ENCODE measurements around the gene VSIR.

The VSIR gene

DNA sequence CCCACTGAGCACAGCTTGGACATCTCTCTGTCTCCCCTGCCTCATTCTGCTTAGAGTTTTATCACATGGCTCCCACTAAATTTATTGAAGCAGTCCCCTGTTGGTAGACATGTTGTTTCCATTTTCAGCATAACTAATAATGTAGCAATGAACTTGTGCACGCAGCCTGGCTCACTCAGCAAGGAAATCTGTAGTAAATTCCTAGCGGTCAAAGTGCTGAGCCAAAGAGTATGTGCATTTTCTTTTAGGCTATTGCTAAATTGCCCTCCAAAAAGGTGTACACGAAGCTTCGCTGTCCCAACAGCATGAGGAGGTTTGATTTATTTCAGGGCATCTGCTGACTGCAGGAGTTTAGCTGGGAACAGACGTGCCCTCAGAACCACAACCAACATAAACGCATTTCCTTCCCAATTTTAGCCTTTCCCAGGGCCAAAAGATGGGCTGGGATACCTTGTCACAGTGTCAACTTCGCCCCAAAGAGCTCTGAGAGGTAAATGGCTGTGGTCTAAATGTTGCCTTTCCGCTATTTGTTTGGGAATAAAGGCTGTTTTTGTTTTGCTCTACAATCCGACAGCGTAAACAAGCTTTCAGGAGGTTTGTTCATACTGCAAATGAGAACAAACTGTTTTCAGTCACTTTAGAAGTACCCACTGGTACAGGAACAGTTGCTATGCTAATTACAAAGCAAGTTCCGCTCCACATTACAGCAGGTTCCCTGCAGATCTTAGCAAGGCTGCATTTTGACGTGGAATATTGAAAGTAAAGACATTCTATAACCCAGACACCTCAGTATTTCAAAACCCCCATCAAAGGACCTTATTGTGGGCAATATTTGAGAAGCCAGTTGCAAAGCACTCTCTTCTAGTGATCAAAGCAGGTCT lies 16.8 kb downstream of the VSIR start:
- H3K4me2 ChIP-seq (ENCODE audit: low read depth, low read length, poor library complexity, severe bottlenecking) = no peak overlapping the region
- H3K27me3 ChIP-seq (ENCODE audit: low read length) = no peaks in the 10 kb centered on the region; the same call in 1 of the 2 replicates
- H3F3A ChIP-seq (ENCODE audit: insufficient read depth) = no peaks in the 10 kb centered on the region
- no peaks in the 10 kb centered on the region for H3K36me3 ChIP-seq (ENCODE audit: low read length)
- H3K9me3 ChIP-seq (ENCODE audit: insufficient read depth, low read length) = no peaks in the 10 kb centered on the region
- H4K20me1 ChIP-seq (ENCODE audit: low read depth, low read length) = no peaks in the 10 kb centered on the region
- H3K9me2 ChIP-seq (replicated peaks; ENCODE audit: insufficient read depth, low read length) = no peaks in the 10 kb centered on the region
- no peak overlapping the region for H3K27ac ChIP-seq (ENCODE audit: low read depth, low read length)
- no peaks in the 10 kb centered on the region for H3K79me2 ChIP-seq (ENCODE audit: insufficient read depth, low read length)
- no peak overlapping the region for H3K4me3 ChIP-seq (ENCODE audit: insufficient read depth, low read length, poor library complexity, severe bottlenecking)
- no peak overlapping the region for H2AFZ ChIP-seq (ENCODE audit: low read depth, low read length, severe bottlenecking)
- TF ChIP-seq EZH2phosphoT487 (conservative IDR thresholded peaks at IDR 0.05; ENCODE audit: low read length) = no peak
- TF ChIP-seq, protein P1, sequence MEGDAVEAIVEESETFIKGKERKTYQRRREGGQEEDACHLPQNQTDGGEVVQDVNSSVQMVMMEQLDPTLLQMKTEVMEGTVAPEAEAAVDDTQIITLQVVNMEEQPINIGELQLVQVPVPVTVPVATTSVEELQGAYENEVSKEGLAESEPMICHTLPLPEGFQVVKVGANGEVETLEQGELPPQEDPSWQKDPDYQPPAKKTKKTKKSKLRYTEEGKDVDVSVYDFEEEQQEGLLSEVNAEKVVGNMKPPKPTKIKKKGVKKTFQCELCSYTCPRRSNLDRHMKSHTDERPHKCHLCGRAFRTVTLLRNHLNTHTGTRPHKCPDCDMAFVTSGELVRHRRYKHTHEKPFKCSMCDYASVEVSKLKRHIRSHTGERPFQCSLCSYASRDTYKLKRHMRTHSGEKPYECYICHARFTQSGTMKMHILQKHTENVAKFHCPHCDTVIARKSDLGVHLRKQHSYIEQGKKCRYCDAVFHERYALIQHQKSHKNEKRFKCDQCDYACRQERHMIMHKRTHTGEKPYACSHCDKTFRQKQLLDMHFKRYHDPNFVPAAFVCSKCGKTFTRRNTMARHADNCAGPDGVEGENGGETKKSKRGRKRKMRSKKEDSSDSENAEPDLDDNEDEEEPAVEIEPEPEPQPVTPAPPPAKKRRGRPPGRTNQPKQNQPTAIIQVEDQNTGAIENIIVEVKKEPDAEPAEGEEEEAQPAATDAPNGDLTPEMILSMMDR (IDR thresholded peaks at IDR 0.05; ENCODE audit: insufficient read depth, low read length, poor library complexity, severe bottlenecking) = no peak
- no peak overlapping the region for H3K9ac ChIP-seq (ENCODE audit: low read length)

DNA sequence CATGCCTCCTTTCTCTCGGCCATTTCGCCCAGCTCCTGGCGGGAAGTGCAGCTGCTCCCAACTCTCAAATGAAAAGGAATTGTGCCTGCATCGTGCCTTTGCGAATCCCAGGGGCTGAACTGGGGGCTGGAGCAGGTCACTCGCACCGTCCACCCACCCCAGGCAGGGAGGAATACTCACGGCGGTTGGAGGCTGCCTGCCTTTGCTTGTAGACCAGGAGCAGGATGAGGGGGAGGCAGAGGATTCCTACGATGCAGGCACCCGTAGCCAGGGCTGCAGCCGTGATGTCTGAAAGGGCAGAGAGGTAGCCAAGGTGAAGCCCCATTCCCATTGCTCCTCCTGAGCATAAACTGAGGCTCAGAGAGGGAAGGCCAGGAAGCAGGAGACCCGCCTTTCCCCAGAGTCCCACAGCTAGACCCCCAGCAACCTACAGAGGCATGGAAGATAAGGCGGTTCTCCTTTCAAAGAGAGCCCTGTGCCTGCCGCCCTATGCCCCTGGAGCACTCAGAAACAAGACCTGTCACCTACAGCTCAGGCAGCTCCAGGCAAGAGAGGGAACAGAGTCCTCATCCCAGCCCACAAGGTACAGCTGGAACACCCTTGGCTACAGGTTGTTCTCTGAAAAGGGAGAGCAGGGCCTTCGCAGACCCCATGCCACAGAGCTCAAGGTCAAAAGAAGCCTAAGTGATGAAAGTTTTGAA lies 18.0 kb downstream of the VSIR start:
- Histone ChIP-seq H3K27ac (ENCODE audit: low read depth, low read length) (no peak overlapping the region), H3K9ac (ENCODE audit: low read length) (no peak overlapping the region), H3K9me3 (ENCODE audit: insufficient read depth, low read length) (no peaks in the 10 kb centered on the region), H2AFZ (ENCODE audit: low read depth, low read length, severe bottlenecking) (no peak overlapping the region), H3K36me3 (ENCODE audit: low read length) (no peaks in the 10 kb centered on the region), H3K4me3 (ENCODE audit: insufficient read depth, low read length, poor library complexity, severe bottlenecking) (no peak overlapping the region), H3K9me2 (replicated peaks; ENCODE audit: insufficient read depth, low read length) (no peaks in the 10 kb centered on the region), H3K79me2 (ENCODE audit: insufficient read depth, low read length) (no peaks in the 10 kb centered on the region), H3F3A (ENCODE audit: insufficient read depth) (no peaks in the 10 kb centered on the region), H3K4me2 (ENCODE audit: low read depth, low read length, poor library complexity, severe bottlenecking) (no peak overlapping the region), H3K27me3 (ENCODE audit: low read length) (no peaks in the 10 kb centered on the region; the same call in 1 of the 2 replicates), H4K20me1 (ENCODE audit: low read depth, low read length) (no peaks in the 10 kb centered on the region)
- no peak for TF ChIP-seq EZH2phosphoT487 (conservative IDR thresholded peaks at IDR 0.05; ENCODE audit: low read length)
- TF ChIP-seq, protein P1 (IDR thresholded peaks at IDR 0.05; ENCODE audit: insufficient read depth, low read length, poor library complexity, severe bottlenecking) = no peak

DNA sequence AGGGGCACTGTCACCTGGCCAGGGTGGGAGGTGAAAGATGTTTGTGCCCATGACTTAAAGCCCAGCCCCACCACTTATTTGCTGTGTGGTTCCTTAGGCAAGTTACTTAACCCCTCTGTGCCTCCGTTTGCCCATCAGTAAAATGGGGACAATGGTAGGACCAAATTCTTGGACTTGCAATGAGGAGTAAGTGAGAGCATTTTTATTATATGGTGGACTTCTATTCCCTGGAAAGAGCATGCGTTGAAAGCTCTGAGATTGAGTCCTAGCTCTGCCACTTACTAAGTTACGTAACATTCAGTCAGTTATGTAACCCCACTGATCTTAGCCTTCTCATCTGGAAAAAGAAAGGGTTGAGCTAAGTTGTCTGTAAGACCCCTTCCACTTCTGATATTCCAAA lies 18.8 kb downstream of the VSIR start:
- H3K36me3 ChIP-seq (ENCODE audit: low read length) = no peaks in the 10 kb centered on the region
- no peaks in the 10 kb centered on the region for H3K79me2 ChIP-seq (ENCODE audit: insufficient read depth, low read length)
- H3K4me2 ChIP-seq (ENCODE audit: low read depth, low read length, poor library complexity, severe bottlenecking) = no peak overlapping the region

More for the DNA sequence above, 18.8 kb downstream of the VSIR start:
- Histone ChIP-seq H2AFZ (ENCODE audit: low read depth, low read length, severe bottlenecking) (no peak overlapping the region), H4K20me1 (ENCODE audit: low read depth, low read length) (no peaks in the 10 kb centered on the region), H3K9me2 (replicated peaks; ENCODE audit: insufficient read depth, low read length) (no peaks in the 10 kb centered on the region), H3K4me3 (ENCODE audit: insufficient read depth, low read length, poor library complexity, severe bottlenecking) (no peak overlapping the region), H3K27ac (ENCODE audit: low read depth, low read length) (no peak overlapping the region), H3F3A (ENCODE audit: insufficient read depth) (no peaks in the 10 kb centered on the region), H3K9ac (ENCODE audit: low read length) (no peak overlapping the region), H3K27me3 (ENCODE audit: low read length) (no peaks in the 10 kb centered on the region; the same call in 1 of the 2 replicates), H3K9me3 (ENCODE audit: insufficient read depth, low read length) (no peaks in the 10 kb centered on the region)
- TF ChIP-seq EZH2phosphoT487 (conservative IDR thresholded peaks at IDR 0.05; ENCODE audit: low read length) = no peak
- TF ChIP-seq, protein P1 (IDR thresholded peaks at IDR 0.05; ENCODE audit: insufficient read depth, low read length, poor library complexity, severe bottlenecking) = no peak
